Measurements from ENCODE around the gene PFKFB3.
"Not testable (repeated sequence)": the region's sequence is repeated elsewhere in the genome, so short reads cannot be mapped to it uniquely, and the experiment has no call there.

The PFKFB3 gene

DNA sequence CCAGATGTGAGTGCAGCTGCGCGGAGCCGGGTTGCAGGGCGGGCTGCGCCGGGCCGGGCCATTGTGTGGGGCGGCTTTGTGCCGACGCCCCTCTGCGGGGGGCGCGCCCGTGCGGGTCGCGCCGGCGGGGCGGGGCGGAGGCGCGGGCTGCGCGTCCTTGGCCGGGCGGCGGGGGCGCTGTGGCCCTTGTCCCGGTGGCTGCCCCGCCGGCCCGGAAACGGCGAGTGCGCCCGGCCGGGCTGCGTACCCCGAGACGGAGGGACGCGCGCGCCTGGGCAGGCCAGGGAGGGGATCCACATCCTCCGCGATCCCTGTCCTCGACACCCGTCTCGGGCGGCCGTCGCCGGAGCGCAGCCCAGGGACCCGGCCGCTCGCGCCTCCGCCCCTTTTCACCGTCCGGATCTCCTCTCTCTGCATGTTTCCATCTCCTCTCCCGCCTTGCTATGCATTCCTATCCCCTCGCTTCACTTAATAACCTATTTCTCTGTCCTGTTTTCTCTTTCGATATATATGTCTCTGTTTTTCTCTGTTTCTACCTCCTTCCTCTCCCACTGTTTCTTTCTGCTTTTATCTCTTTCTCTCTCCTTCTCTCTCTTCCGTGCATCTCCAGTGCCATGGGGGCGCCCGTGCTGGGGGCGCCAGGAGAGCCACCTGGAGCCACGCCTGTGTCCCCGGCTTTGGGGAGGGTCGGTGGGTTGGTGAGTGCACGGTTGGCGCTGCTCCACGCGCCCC lies 765 bp downstream of the PFKFB3 start:
- DNase-seq: no peak

DNA sequence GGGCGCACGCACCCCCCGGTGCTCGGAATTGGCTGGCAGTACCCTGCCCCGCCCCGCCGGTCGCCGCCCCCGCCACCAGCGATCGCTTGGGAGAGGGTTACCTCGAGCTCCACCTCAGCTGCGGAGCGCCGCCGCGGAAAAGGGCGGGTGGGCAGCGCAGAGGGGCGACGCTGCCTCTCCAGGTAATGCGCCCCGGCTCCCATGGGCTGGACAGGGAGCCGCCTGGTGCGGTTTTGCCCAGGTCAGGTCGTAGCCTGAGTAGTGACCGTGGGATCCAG lies 1.3 kb downstream of the PFKFB3 start:
- DNase-seq: no peak

DNA sequence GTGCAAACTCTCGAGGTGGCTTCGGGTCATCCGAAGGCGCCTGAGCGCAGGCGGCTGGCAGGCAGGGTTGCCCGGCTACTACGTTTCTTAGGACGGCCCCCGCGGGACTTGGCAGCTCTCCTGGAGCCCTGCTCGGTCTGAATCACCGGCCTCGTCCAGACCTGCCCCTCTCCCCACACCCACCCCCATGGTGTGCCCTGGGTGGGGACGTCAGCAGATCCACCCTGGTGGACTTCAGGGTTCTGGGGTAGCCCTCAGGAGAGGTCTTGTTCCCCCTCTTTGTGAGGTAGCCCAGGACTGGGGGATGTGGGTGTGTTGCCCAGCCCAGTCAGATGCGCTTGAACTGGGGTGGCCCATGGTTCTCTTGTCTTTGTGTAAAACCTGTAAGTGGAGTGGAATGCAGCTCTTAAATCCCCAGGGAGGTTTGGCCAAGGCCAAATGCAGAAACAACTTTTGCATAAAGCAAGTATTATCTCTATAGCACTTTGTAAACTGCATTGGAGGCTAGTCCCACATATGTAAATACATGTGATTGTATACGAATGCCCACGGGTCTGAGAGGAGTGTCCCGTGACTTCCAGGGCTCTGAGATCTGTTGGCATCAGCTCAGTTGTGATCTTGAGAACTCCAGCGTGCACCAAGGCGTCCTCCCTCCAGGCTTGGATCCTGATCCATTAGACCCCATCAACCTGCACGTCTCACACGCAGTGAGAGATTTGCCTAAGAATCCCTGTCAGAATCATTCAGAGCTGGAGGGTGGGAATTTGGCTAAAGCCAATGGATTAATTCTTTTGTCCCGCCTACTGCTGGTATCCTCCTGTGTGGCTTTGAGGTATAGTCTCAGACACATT lies 1.8 kb downstream of the PFKFB3 start:
- DNase-seq: no peak

DNA sequence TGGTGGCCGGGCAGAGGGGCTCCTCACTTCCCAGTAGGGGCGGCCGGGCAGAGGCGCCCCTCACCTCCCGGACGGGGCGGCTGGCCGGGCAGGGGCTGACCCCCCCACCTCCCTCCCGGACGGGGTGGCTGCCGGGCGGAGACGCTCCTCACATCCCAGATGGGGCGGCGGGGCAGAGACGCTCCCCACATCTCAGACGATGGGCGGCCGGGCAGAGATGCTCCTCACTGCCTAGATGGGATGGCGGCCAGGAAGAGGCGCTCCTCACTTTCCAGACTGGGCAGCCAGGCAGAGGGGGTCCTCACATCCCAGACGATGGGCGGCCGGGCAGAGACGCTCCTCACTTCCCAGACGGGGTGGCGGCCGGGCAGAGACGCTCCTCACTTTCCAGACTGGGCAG lies 3.8 kb downstream of the PFKFB3 start:
- DNase-seq: not testable (repeated sequence)

DNA sequence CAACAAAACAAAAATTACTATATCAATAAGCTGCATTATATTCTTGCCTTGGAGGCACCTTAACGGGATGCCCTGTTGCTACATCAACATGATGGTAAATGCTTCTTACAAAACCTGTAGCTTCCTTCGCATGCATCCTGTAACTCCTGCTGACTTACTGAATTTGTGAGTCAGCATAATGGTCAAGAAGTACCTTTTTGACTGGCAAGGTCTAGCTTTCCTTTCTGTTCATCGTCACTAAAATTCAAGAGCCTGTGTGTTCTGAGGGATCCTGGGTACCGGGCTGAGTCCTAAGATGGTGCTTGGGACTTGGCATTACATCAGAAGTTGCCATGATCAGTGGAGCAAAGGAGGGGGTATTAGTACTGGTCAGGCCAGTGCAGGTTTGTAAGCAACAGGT lies 4.9 kb downstream of the PFKFB3 start:
- no peak for DNase-seq

DNA sequence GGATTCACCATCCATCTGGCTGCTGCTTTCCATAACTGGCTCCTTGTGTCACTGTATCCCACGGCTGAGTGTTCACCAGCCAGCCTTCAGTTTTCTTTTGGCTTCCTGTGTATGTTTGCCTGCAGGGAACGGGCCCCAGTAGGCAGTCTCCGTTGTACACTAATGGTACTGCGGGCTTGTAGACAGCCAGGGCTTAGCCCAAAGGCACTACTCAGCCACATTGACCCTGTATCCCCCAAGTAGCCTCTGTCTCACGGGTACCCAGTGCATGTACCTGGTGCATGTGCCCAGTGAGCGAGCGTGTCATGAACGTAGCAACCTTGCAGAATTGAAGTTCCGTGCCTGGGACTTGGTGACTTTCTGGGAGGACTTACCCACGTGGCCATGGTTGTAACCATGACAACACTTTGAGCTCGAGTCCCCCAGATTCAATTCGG lies 6.1 kb downstream of the PFKFB3 start:
- DNase-seq: no peak

DNA sequence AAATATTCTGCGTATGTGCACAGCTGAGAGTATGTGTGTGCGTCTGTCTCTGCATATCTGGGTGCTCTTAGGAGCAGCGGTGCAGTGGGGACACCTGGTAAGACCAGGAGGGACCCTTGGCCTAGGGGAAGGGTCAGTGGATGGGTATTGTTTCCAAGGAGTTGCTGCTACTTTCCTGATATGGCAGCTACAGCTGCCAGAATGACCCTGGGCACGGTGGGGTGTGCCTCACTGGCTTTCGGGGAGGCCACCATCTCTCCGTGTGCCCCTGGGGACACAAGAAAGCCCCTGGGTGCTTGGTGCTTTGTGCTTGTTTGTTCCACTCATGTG lies 8.6 kb downstream of the PFKFB3 start:
- no peak for DNase-seq

DNA sequence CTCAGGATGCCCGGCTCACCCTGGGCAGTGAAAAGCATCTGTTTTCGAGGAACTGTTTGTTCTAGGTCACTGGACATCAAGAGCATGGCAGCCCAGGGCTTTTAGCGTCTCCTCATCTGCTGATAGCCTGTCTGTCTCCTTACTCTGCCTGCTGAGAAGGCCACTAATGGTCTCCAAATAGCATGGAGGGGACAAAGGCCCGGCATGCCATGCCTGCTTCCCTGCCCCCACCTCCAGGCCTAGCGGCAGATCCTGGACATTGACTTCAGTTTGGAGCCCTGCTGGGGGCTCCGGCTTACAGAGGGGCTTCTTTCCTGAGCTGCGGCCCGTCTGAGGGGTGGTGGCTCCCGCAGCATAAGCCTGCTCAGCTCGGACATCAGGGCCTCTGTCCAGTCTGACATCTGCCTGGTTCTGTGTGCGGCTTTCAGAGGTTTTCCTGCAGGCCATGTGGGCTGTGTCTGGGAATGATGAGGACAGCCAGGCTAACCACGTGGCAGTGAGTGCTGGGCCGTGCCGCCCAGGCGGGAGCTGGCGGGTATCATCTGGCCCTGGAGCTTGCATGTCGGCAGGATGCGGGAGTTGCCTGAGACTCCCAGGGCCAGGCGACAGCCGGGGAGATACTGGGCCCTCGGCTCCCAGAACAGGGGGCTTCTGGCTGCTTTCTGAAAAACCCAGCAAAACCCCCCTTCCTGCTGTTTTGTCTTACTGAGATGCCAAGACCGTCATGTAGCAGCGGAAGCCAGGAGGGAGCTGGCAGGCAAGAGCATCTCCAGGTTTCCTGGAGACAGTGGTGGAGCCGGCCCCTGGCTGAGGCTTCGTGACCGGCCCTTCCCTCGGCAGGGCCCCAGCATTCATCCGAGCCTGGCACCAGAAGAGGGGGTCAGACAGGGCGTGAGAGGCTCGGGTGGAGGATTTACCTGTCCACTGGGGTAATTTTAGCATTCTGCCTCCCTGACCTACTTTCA lies 9.2 kb downstream of the PFKFB3 start:
- no peak for DNase-seq

DNA sequence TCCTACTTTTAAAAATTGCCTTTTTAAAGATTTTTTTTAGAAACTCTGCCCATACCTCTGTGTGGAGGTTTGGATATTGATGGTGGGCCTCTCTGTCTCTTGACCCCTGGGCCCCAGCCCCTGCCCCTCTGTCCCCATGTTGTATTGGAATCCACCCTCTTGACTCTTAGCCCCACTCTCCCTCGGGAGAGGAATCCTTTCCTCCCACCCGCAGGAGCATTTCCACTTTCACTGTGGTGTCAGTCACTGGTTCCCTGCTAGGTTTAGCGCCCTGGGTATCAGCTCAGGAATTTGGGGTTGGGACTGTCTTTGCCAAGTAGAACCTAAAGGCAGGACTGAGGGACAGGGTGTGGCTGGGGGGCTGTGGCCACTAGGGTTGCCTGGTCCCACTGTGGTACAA lies 10.1 kb downstream of the PFKFB3 start:
- no peak for DNase-seq

DNA sequence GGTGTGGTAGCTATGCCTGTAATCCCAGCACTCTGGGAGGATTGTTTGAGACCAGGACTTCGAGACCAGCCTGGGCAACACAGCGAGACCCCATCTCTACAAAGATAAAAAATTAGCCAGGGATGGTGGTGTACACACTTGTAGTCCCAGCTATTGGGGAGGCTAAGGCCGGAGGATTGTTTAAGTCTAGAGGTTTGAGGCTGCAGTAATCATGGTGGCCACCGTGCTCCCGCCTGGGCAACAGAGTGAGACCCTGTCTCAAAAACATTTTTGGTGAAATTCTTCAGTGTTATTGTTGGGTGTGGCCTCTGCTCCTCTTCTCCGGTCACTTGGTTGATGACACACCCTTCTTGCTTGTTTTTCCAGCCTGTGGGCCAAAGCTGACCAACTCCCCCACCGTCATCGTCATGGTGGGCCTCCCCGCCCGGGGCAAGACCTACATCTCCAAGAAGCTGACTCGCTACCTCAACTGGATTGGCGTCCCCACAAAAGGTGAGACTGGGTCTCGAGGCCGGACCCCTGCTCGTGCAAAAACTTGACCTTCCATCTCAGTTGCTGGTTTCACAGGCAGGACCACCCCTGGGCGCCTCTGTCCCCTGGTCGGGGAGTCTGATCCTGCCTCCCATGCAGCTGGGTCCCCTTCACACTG lies 10.6 kb downstream of the PFKFB3 start:
- DNase-seq: no peak

DNA sequence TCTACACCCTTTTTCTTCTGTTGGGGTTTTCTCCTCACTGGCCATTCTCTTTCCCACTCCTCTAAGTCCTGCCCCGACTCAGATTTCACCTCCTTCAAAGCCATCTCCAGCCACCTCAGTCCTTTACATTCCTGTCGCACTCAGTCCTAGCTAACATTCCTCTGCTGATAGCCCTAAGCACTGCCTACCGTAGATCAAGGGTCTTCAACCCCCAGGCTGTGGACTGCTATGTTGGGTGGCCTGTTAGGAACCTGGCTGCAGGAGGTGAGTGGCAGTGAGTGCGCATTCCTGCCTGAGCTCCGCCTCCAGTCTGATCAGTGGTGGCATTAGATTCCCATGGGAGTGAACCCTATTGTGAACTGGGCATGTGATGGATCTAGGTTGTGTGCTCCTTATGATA lies 11.2 kb downstream of the PFKFB3 start:
- DNase-seq: no peak

DNA sequence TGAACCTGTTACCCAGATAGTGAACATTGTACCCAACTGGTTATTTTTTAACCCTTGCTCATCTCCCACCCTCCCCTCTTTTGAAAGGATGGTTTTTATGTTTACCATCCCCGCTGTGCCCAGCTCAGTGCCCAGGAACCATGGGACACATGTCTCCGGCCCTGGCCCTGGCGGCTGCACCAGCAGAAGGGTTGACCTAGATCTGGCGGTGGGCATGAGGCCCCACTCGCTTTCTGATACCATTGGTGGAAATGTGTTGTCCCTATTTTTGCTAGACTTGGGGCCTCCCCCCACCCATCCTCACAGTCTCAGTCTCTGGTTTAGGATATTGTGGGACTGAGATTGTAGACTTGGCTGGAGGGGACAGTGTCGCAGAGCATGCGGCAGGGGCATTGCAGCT lies 11.9 kb downstream of the PFKFB3 start:
- no peak for DNase-seq

DNA sequence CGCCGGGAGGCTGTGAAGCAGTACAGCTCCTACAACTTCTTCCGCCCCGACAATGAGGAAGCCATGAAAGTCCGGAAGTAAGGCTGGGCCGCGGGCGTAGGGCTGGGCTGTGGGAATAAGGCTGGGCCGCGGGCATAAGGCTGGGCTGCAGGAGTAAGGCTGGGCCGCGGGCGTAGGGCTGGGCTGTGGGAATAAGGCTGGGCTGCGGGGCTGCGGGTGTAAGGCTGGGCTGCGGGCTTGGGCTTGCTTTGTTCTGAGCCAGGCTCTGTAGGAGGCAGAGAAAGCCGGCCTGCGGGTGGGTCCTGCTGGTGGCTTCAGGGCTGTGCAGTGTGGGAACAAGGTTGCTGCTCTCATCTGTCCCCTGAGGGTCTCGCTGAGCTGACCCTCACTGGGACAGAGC lies 12.5 kb downstream of the PFKFB3 start:
- no peak for DNase-seq

DNA sequence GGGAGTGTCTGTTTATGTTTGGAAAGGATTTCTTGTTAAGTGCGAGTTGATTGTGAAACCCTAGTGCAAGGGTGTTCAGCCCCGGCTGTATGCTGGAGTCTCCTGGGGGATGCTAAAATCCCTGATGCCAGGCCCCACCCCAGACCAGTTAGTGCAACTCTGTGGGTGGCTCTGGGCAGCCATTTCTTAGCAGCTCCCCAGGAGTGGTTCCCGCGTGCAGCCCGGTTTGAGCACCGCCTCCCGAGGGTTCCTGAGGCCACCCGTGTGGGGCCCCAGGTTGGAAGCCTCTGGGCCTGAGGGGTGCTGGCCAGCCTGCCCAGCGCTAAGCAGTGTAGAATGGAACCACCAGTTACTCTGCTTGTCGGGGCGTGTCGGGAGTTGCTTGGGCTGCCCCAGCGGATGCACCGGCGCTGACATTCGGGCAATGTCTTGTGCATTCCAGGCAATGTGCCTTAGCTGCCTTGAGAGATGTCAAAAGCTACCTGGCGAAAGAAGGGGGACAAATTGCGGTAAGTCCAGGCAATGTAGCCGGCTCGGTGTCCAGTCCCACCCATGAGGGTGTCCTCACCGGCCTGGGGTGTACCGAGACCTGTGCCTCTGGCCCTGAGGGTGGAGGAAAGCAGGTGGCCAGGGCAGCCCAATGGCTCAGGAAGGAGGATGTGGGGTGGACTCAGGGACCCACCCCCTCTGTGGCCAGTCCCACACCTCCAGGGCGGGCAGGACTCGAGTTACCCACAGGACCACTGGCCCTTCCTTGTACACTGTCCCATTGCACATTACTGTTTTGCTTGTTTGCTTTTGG lies 13.2 kb downstream of the PFKFB3 start:
- no peak for DNase-seq

DNA sequence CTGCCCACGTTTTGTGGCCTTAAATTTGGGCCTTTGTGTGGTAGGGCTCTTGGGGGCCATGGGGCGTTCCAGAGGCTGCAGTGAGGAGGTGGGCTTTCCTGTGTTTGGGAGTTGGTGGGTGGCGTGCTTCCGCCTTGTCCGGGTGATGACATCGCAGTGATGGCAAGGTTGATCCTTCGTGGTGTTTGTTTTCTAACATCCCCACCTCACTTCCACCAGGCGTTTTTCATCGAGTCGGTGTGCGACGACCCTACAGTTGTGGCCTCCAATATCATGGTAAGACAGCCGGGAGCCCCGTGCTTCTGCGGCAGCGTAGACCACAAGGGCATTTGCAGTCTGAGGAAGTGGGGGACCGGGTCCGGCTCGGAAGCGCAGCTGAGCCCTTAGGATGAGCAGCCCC lies 14.2 kb downstream of the PFKFB3 start:
- DNase-seq: no peak

DNA sequence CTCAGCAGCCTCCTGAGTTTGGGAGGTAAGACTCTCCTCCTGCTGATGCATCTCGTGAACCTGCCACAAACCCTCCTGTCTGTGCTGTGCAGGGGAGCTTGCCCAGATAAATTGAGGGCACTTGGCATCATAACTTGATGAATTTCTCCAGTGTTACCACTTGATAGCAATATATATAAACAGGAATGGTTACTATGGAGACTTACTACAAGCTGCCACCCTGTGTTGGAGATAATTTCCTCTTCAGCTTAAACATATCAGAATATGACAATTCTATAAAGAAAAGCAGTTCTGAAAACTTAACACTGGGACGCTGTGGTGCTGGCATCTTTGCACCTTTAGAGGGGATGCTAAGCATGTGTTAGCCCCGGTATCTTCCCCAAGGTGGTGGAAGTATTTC lies 14.9 kb downstream of the PFKFB3 start:
- no peak for DNase-seq

DNA sequence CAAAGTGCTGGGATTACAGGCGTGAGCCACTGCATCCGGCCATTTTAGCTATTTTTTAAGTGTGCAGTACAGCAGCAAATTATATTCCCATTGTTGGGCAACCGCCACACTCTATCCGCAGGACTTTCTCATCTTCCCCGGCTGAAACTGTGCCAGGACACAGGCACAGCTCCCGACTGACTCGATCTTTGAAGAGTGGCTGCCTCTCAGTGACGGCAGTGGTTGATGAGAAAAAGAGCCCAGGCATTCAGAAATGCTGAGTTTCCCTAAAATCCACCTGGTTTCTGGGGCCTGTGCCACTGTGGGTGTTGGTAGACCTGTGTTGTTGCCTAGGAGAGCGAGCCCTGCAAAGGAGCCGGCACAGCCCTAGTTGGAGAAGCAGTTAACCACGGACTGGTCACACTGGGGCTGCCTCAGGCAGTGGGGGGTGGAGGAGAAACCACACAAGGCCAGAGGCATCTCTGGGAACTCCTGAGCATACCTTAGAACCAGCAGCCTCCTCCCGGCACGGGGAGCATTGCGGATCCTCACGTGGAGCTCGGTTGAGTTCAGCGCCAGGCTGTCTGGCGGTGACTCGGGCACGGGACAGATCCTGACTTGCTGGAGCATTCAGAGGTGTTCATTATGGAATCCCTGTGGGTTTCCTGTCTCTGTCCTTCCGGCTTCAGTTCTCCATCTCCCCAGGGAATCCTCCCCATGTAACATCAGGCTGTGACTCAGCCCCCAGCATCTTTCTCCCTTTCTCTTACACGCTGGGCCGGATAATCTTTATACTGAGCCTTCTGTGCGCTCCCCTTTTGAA lies 16.2 kb downstream of the PFKFB3 start:
- DNase-seq: no peak

DNA sequence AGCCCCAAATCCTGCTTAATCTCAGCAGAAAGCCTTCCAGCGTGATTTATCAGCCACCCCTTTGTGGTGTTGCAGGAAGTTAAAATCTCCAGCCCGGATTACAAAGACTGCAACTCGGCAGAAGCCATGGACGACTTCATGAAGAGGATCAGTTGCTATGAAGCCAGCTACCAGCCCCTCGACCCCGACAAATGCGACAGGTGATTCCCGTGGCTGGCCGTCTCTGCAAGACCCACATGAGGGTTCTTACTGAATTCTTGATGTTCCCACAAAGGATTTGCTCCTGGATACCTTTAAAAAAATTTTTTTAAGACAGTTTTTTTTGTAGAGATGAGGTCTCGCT lies 16.7 kb downstream of the PFKFB3 start:
- DNase-seq: no peak

DNA sequence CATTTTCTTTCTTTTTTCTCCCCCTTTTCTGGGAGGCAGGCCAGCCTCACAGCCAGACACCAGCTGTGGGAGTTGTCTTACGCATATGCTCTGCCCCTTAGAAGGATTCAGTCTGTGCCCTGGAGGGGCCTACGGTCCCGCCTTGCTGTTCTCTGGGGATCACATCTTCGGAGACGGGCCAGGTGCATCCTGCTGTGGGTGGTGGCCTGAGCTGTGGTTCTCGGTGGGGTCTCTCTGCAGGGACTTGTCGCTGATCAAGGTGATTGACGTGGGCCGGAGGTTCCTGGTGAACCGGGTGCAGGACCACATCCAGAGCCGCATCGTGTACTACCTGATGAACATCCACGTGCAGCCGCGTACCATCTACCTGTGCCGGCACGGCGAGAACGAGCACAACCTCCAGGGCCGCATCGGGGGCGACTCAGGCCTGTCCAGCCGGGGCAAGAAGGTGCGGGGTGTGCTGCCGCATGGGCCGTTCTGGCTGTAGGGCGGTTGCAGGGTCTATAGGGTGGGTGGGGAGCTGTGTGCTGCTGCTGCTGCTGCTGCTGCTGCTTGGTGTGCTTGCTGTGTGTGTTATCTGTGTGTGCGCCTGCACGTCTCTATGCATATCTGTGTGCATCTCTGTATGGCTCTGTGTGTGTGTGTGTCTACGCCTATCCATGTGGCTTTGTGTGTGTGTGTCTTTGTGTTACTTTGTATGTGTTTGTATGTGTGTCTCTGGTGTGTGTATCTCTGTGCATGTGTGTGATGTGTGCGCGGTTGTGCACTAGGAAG lies 17.9 kb downstream of the PFKFB3 start:
- DNase-seq: no peak

DNA sequence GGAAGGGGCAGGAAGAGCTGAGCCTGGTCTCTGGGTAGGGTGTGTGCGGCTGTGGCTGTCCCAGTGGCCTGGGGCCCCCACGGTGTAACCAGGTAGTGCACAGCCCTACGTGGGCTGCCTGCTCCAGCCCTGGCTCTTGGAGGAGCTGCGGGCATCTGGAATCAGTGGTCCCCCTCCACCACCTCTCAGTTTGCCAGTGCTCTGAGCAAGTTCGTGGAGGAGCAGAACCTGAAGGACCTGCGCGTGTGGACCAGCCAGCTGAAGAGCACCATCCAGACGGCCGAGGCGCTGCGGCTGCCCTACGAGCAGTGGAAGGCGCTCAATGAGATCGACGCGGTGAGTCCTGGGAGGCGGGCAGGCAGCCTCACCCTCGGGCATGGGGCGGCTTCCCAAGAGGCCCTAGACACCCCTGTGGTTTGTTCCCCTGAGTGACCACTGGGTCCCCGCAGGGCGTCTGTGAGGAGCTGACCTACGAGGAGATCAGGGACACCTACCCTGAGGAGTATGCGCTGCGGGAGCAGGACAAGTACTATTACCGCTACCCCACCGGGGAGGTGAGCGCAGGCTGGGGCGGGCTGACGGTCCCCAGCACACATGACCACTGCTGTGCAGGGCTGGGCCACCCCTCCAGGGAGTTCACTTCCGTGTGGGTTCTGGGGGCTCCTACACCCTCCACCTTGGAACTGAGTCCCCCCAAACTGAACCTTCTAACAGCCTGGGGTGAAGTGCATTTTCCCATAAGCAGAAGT lies 18.6 kb downstream of the PFKFB3 start:
- DNase-seq: no peak

Data from NCI-H1417 treated with DMSO at 0.1 percent for 48 hours (cell line).